Measurements from ENCODE around the gene DYNAP.

Gene DYNAP

GRCh38 chr18:54641734-54642133, 50.7 kb downstream of the DYNAP start:
- DNase-seq: no peak

DNA sequence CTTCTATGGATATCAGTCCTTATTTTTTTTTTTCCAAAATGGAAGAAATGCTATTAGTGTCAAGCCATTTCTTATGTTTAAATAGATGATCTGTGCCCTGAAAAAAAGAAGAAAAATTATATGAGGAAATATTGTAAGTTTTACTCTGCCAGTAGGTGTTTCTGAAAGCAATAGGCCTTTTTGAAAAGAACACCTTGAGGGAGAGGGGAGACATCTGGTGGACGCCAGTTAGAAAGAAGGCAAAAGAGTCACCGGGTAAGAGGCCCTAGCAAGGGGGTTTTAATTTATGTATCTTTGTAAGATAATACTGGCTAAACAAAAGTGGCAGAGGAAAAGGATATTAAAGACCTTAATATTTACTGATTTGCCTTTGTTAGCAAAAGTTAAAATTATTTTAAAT, 56.1 kb downstream of the DYNAP start:
- no peak for DNase-seq
